IMR-90 (cell line): Measurements from ENCODE around the gene CALN1.

Experiments
- POLR2A ChIP-seq: IDR thresholded peaks from 2 replicates; pipeline ENCODE4 v1.6.1; 2012; ENCODE audit warnings: mild to moderate bottlenecking, low read depth, low read length
- SMC3 ChIP-seq: fragments of 150-350 bp; IDR thresholded peaks from 2 replicates; pipeline ENCODE4 v1.6.1; 2016; ENCODE audit warnings: low read depth, mild to moderate bottlenecking, antibody characterized with exemption, low read length, moderate library complexity
- TF ChIP-seq, protein P1 (sequence below): fragments of 150-350 bp; IDR thresholded peaks from 2 replicates; pipeline ENCODE4 v1.6.1; 2017; ENCODE audit warnings: mild to moderate bottlenecking, antibody characterized with exemption, low read length, low read depth
- TF ChIP-seq, protein P2 (sequence below): conservative IDR thresholded peaks from 2 replicates; pipeline ENCODE4 v1.5.1; 2012; ENCODE audit warnings: mild to moderate bottlenecking, low read depth, low read length, improper control_type of control experiment

DNA sequence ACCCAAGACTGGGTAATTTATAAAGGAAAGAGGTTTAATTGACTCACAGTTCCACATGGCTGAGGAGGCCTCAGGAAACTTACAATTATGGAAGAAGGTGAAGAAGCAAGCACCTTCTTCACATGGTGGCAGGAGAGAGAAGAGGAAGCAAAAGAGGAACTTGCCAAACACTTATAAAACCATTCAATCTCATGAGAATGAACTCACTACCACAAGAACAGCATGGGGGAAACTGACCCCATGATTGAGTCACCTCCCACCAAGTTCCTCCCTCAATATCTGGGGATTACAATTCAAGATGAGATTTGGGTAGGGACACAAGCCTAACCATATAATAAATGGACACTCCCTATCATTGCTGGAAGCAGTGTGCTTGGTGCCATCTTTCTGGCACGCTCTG is 506.3 kb downstream of the CALN1 start:
- no peak for TF ChIP-seq POLR2A
- TF ChIP-seq SMC3: no peak
- TF ChIP-seq, protein P1, sequence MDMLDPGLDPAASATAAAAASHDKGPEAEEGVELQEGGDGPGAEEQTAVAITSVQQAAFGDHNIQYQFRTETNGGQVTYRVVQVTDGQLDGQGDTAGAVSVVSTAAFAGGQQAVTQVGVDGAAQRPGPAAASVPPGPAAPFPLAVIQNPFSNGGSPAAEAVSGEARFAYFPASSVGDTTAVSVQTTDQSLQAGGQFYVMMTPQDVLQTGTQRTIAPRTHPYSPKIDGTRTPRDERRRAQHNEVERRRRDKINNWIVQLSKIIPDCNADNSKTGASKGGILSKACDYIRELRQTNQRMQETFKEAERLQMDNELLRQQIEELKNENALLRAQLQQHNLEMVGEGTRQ: no peak
- TF ChIP-seq, protein P2, sequence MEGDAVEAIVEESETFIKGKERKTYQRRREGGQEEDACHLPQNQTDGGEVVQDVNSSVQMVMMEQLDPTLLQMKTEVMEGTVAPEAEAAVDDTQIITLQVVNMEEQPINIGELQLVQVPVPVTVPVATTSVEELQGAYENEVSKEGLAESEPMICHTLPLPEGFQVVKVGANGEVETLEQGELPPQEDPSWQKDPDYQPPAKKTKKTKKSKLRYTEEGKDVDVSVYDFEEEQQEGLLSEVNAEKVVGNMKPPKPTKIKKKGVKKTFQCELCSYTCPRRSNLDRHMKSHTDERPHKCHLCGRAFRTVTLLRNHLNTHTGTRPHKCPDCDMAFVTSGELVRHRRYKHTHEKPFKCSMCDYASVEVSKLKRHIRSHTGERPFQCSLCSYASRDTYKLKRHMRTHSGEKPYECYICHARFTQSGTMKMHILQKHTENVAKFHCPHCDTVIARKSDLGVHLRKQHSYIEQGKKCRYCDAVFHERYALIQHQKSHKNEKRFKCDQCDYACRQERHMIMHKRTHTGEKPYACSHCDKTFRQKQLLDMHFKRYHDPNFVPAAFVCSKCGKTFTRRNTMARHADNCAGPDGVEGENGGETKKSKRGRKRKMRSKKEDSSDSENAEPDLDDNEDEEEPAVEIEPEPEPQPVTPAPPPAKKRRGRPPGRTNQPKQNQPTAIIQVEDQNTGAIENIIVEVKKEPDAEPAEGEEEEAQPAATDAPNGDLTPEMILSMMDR: no peak
